ENCODE data around the gene CALHM4.
A peak's percentile ranks its signal among the peaks of the same experiment; 100 is the strongest.

Gene CALHM4

GRCh38 chr6:116543149-116543548 is 10.4 kb upstream of the CALHM4 start:
- DNase-seq, result peak; percentile 66

GRCh38 chr6:116545651-116546050 is 7.9 kb upstream of the CALHM4 start, which contains the start of gene TRAPPC3L:
TRAPPC3L (minus strand) TSS chr6:116545684; CDS start chr6:116545514, 170 bp downstream.
- no peak for DNase-seq

- no peak for DNase-seq
Observed at GRCh38 chr6:116547358-116547757, 6.2 kb upstream of the CALHM4 start.

GRCh38 chr6:116550796-116551195 is 2.8 kb upstream of the CALHM4 start:
- DNase-seq, result no peak

- DNase-seq, result no peak
Observed at GRCh38 chr6:116556065-116556464, 2.5 kb downstream of the CALHM4 start.

GRCh38 chr6:116556814-116557415 is 3.4 kb downstream of the CALHM4 start:
- no peak for DNase-seq

GRCh38 chr6:116557893-116558292 is 4.3 kb downstream of the CALHM4 start:
- DNase-seq, result peak; percentile 76

GRCh38 chr6:116560130-116560529 is 6.6 kb downstream of the CALHM4 start:
- no peak for DNase-seq

- peak; percentile 93 for DNase-seq
Observed at GRCh38 chr6:116561377-116562018, 7.9 kb downstream of the CALHM4 start.

GRCh38 chr6:116562019-116562403 is 8.5 kb downstream of the CALHM4 start:
- DNase-seq, result no peak

- no peak for DNase-seq
Observed at GRCh38 chr6:116562614-116563013, 9.1 kb downstream of the CALHM4 start.

- DNase-seq, result no peak
Observed at GRCh38 chr6:116563830-116564229, 10.3 kb downstream of the CALHM4 start.

GRCh38 chr6:116564311-116564710 is 10.8 kb downstream of the CALHM4 start:
- no peak for DNase-seq

GRCh38 chr6:116564921-116565872 is 11.6 kb downstream of the CALHM4 start:
- peak; percentile 58 for DNase-seq

- DNase-seq, result no peak
Observed at GRCh38 chr6:116568111-116568510, 14.6 kb downstream of the CALHM4 start.

GRCh38 chr6:116568821-116569755 is 15.5 kb downstream of the CALHM4 start:
- no peak for DNase-seq

GRCh38 chr6:116570856-116571682 is 17.5 kb downstream of the CALHM4 start, which contains the start of gene RWDD1:
RWDD1 (plus strand) TSS chr6:116571504; CDS start chr6:116571583, 79 bp downstream.
- DNase-seq, result peak; percentile 99

- no peak for DNase-seq
Observed at GRCh38 chr6:116571683-116572000, 18.1 kb downstream of the CALHM4 start.

- peak; percentile 50 for DNase-seq
Observed at GRCh38 chr6:116572162-116572561, 18.6 kb downstream of the CALHM4 start.

- DNase-seq, result no peak
Observed at GRCh38 chr6:116575227-116575626, 21.7 kb downstream of the CALHM4 start.

- DNase-seq, result peak; percentile 43
Observed at GRCh38 chr6:116577486-116577885, 23.9 kb downstream of the CALHM4 start.
